ENCODE results near the gene GMPPA.

DNA sequence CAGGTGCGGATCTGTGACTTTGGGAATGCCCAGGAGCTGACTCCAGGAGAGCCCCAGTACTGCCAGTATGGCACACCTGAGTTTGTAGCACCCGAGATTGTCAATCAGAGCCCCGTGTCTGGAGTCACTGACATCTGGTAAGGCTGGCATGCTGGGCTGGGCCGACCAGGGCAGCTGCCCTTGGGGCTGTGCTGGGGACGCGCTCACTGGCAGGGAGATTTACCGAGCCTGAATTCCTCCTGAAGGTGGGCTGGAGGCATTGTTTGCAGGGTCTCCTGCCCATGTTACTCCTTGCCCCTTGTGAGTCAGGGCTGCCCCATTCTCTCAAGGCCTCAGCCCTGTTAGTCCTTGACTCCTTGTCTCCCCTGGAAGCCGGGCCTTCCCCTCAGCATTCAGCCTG, 18.7 kb upstream of the GMPPA start:
- TF ChIP-seq, protein P1, sequence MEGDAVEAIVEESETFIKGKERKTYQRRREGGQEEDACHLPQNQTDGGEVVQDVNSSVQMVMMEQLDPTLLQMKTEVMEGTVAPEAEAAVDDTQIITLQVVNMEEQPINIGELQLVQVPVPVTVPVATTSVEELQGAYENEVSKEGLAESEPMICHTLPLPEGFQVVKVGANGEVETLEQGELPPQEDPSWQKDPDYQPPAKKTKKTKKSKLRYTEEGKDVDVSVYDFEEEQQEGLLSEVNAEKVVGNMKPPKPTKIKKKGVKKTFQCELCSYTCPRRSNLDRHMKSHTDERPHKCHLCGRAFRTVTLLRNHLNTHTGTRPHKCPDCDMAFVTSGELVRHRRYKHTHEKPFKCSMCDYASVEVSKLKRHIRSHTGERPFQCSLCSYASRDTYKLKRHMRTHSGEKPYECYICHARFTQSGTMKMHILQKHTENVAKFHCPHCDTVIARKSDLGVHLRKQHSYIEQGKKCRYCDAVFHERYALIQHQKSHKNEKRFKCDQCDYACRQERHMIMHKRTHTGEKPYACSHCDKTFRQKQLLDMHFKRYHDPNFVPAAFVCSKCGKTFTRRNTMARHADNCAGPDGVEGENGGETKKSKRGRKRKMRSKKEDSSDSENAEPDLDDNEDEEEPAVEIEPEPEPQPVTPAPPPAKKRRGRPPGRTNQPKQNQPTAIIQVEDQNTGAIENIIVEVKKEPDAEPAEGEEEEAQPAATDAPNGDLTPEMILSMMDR (IDR thresholded peaks at IDR 0.05) = no peak
- TF ChIP-seq POLR2A (IDR thresholded peaks at IDR 0.05) (no peak), POLR2AphosphoS5 (IDR thresholded peaks at IDR 0.05) (no peak)

Measured in stomach (tissue), 4 donors.